Liver (tissue), 9 donors: ENCODE results near the gene GNA14. TPM values are rescaled to one million over a fixed set of nuclear protein-coding genes. Genes with fewer than 3 reads are reported as not detected.

ENCODE experiments used
- DNase-seq: peaks from one replicate; pipeline ENCODE4 v3.0.0-alpha.2; 2017; ENCODE audit warnings: low spot score
- H3K27ac ChIP-seq, 2 donors: one replicate each; pipeline ENCODE4 v1.7.0; 2013; ENCODE audit warnings: inconsistent platforms in 2 of 2, low read length in 2 of 2, control low read depth in 1 of 2, low read depth in 1 of 2, mild to moderate bottlenecking in 1 of 2
- H3K27me3 ChIP-seq, 4 donors: one replicate each; pipeline versions ENCODE4 v1.6.1 to v1.7.0; 2013; ENCODE audit warnings: low read length in 3 of 4, inconsistent platforms in 1 of 4, mild to moderate bottlenecking in 1 of 4, moderate library complexity in 1 of 4; ENCODE audit not compliant: control insufficient read depth in 4 of 4, insufficient read depth in 4 of 4
- H3K36me3 ChIP-seq, 4 donors: one replicate each; pipeline versions ENCODE4 v1.6.1 to v1.7.0; 2013; ENCODE audit warnings: low read length in 3 of 4, mild to moderate bottlenecking in 3 of 4, low read depth in 1 of 4, moderate library complexity in 1 of 4; ENCODE audit not compliant: control insufficient read depth in 4 of 4, insufficient read depth in 3 of 4
- H3K4me1 ChIP-seq, 4 donors: one replicate each; pipeline versions ENCODE4 v1.6.1 to v1.7.0; 2013; ENCODE audit warnings: low read length in 3 of 4, mild to moderate bottlenecking in 3 of 4, moderate library complexity in 1 of 4; ENCODE audit not compliant: control insufficient read depth in 4 of 4, insufficient read depth in 4 of 4
- H3K4me3 ChIP-seq, 3 donors: one replicate each; pipeline versions ENCODE4 v1.6.1 to v1.7.0; 2013; ENCODE audit warnings: low read length in 3 of 3, control low read depth in 1 of 3, low read depth in 1 of 3, mild to moderate bottlenecking in 1 of 3
- H3K9ac ChIP-seq, 2 donors: one replicate each; pipeline ENCODE4 v1.7.0; 2013; ENCODE audit warnings: low read length in 2 of 2, mild to moderate bottlenecking in 2 of 2, moderate library complexity in 2 of 2, control low read depth in 1 of 2, low read depth in 1 of 2
- H3K9me3 ChIP-seq, 4 donors: one replicate each; pipeline versions ENCODE4 v1.6.1 to v1.7.0; 2013; ENCODE audit warnings: low read length in 3 of 4; ENCODE audit not compliant: control insufficient read depth in 4 of 4
- EGR1 ChIP-seq, 2 donors: IDR thresholded peaks; 2 replicates each; pipeline ENCODE4 v1.6.1; 2016 to 2018; ENCODE audit warnings: antibody characterized with exemption in 2 of 2, low read depth in 2 of 2
- FOXA1 ChIP-seq: IDR thresholded peaks from 2 replicates; pipeline ENCODE4 v1.6.1; 2016; ENCODE audit warnings: antibody characterized with exemption
- FOXA2 ChIP-seq: IDR thresholded peaks from 2 replicates; pipeline ENCODE4 v1.6.1; 2016; ENCODE audit warnings: antibody characterized with exemption
- GABPA ChIP-seq, 2 donors: IDR thresholded peaks in 1 of 2; conservative IDR thresholded peaks in 1 of 2; 2 replicates each; pipeline ENCODE4 v1.6.1; 2016; ENCODE audit warnings: antibody characterized with exemption in 2 of 2, mild to moderate bottlenecking in 1 of 2, moderate library complexity in 1 of 2
- HNF4A ChIP-seq, 2 donors: conservative IDR thresholded peaks; 2 replicates each; pipeline ENCODE4 v1.6.1; 2016; ENCODE audit warnings: antibody characterized with exemption in 2 of 2, mild to moderate bottlenecking in 2 of 2
- HNF4G ChIP-seq: IDR thresholded peaks from 2 replicates; pipeline ENCODE4 v1.6.1; 2016; ENCODE audit warnings: antibody characterized with exemption
- JUND ChIP-seq, 2 donors: IDR thresholded peaks; 2 replicates each; pipeline ENCODE4 v1.6.1; 2016; ENCODE audit warnings: antibody characterized with exemption in 2 of 2
- NR2F2 ChIP-seq: IDR thresholded peaks from 2 replicates; pipeline ENCODE4 v1.6.1; 2016; ENCODE audit warnings: antibody characterized with exemption
- RAD21 ChIP-seq, 2 donors: IDR thresholded peaks; 2 replicates each; pipeline ENCODE4 v1.6.1; 2016; ENCODE audit warnings: antibody characterized with exemption in 2 of 2, mild to moderate bottlenecking in 2 of 2
- RXRA ChIP-seq, 2 donors: IDR thresholded peaks; 2 replicates each; pipeline ENCODE4 v1.6.1; 2017 to 2018; ENCODE audit warnings: antibody characterized with exemption in 2 of 2, mild to moderate bottlenecking in 1 of 2
- SP1 ChIP-seq: IDR thresholded peaks from 2 replicates; pipeline ENCODE4 v1.6.1; 2018; ENCODE audit warnings: antibody characterized with exemption, mild to moderate bottlenecking
- TAF1 ChIP-seq: conservative IDR thresholded peaks from 2 replicates; pipeline ENCODE4 v1.6.1; 2016; ENCODE audit warnings: antibody characterized with exemption, mild to moderate bottlenecking
- YY1 ChIP-seq: IDR thresholded peaks from 2 replicates; pipeline ENCODE4 v1.6.1; 2016; ENCODE audit warnings: antibody characterized with exemption, mild to moderate bottlenecking
- WGBS: extraction: QIAGEN DNeasy Blood & Tissue Kit; methylation state at CpG from one replicate; pipeline ENCODE4 v1.1.7; 2013; 5-methylcytosine and 5-hydroxymethylcytosine counted together
- polyA plus RNA-seq, 2 donors: library from polyadenylated mRNA; stranded (reverse) in 1 of 2; unstranded in 1 of 2; fragments of 200-250 nt in 1 of 2; fragments of >200 nt in 1 of 2; fragmentation: Nextera tagmentation in 1 of 2; extraction: Ambion mirVana in 1 of 2; gene quantifications; one replicate each; pipeline versions ENCODE4 v1.2.1 to v1.2.3, GENCODE V29; 2013 to 2015
- total RNA-seq, 2 donors: library from RNA; depleted of rRNA; stranded (reverse); fragments of >200 nt; gene quantifications; one replicate each; pipeline ENCODE4 v1.2.3, GENCODE V29; 2014
- TF ChIP-seq, protein P1 (sequence below): IDR thresholded peaks from 2 replicates; pipeline ENCODE4 v1.6.1; 2016; ENCODE audit warnings: antibody characterized with exemption
- TF ChIP-seq, protein P2 (sequence below): IDR thresholded peaks from 2 replicates; pipeline ENCODE4 v1.6.1; 2016; ENCODE audit warnings: antibody characterized with exemption, mild to moderate bottlenecking
- TF ChIP-seq, protein P3 (sequence below): IDR thresholded peaks from 2 replicates; pipeline ENCODE4 v1.6.1; 2016; ENCODE audit warnings: antibody characterized with exemption
- TF ChIP-seq, protein P4 (sequence below): fragments of 150-350 bp; IDR thresholded peaks from 2 replicates; pipeline ENCODE4 v1.5.1; 2017; ENCODE audit warnings: improper control_type of control experiment, low read depth, low read length; ENCODE audit not compliant: missing input control
- donor health status: healthy.
- donor health status: healthy.
- donor health status: healthy.
- donor health status: healthy.
- donor health status: healthy.

The GNA14 gene
- total and polyA plus RNA-seq, 4 donors = 1.1 to 5.4 (median 2.9) TPM

DNA sequence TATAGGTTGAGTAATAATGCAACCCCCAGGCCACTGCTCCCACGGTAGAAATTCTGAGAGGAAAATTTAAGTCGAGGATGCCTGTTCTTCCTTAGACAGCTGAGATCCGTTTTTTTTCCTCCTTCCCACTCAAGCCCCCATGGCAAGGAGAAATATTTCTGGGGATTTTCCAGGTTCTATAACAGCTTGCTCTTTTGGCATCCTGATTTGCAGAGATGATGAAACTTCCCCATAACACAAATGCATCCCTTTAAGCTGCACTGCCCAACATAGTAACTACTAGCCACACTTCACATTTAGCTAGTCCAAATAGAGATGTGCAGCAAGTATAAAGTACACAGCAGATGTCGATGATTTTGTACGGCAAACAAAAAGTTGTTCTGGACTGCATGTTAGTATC lies 32.5 kb upstream of the GNA14 start:
- H3K4me1 ChIP-seq = peaks cover 0 to 15% (median 5%) of the 10 kb centered on the region in 4 donors
- no peaks in the 10 kb centered on the region for H3K36me3 ChIP-seq
- H3K4me3 ChIP-seq = no peak overlapping the region
- DNase-seq = no peak
- 78% methylated on average over 5 of the region's 5 CpGs for WGBS
- no peak overlapping the region for H3K9ac ChIP-seq
- no peak overlapping the region for H3K27ac ChIP-seq
- H3K9me3 ChIP-seq = no peaks in the 10 kb centered on the region
- TF ChIP-seq EGR1 (IDR thresholded peaks at IDR 0.05; ENCODE audit: low read depth in 2 of 2) (no peak), JUND (IDR thresholded peaks at IDR 0.05) (no peak), SP1 (no peak), YY1 (no peak), NR2F2 (no peak), RXRA (IDR thresholded peaks at IDR 0.05) (no peak), HNF4G (no peak)
- TF ChIP-seq, protein P1, sequence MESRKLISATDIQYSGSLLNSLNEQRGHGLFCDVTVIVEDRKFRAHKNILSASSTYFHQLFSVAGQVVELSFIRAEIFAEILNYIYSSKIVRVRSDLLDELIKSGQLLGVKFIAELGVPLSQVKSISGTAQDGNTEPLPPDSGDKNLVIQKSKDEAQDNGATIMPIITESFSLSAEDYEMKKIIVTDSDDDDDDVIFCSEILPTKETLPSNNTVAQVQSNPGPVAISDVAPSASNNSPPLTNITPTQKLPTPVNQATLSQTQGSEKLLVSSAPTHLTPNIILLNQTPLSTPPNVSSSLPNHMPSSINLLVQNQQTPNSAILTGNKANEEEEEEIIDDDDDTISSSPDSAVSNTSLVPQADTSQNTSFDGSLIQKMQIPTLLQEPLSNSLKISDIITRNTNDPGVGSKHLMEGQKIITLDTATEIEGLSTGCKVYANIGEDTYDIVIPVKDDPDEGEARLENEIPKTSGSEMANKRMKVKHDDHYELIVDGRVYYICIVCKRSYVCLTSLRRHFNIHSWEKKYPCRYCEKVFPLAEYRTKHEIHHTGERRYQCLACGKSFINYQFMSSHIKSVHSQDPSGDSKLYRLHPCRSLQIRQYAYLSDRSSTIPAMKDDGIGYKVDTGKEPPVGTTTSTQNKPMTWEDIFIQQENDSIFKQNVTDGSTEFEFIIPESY = no peak
- TF ChIP-seq, protein P2, sequence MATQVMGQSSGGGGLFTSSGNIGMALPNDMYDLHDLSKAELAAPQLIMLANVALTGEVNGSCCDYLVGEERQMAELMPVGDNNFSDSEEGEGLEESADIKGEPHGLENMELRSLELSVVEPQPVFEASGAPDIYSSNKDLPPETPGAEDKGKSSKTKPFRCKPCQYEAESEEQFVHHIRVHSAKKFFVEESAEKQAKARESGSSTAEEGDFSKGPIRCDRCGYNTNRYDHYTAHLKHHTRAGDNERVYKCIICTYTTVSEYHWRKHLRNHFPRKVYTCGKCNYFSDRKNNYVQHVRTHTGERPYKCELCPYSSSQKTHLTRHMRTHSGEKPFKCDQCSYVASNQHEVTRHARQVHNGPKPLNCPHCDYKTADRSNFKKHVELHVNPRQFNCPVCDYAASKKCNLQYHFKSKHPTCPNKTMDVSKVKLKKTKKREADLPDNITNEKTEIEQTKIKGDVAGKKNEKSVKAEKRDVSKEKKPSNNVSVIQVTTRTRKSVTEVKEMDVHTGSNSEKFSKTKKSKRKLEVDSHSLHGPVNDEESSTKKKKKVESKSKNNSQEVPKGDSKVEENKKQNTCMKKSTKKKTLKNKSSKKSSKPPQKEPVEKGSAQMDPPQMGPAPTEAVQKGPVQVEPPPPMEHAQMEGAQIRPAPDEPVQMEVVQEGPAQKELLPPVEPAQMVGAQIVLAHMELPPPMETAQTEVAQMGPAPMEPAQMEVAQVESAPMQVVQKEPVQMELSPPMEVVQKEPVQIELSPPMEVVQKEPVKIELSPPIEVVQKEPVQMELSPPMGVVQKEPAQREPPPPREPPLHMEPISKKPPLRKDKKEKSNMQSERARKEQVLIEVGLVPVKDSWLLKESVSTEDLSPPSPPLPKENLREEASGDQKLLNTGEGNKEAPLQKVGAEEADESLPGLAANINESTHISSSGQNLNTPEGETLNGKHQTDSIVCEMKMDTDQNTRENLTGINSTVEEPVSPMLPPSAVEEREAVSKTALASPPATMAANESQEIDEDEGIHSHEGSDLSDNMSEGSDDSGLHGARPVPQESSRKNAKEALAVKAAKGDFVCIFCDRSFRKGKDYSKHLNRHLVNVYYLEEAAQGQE = no peak
- H3K27me3 ChIP-seq = no peaks in the 10 kb centered on the region

DNA sequence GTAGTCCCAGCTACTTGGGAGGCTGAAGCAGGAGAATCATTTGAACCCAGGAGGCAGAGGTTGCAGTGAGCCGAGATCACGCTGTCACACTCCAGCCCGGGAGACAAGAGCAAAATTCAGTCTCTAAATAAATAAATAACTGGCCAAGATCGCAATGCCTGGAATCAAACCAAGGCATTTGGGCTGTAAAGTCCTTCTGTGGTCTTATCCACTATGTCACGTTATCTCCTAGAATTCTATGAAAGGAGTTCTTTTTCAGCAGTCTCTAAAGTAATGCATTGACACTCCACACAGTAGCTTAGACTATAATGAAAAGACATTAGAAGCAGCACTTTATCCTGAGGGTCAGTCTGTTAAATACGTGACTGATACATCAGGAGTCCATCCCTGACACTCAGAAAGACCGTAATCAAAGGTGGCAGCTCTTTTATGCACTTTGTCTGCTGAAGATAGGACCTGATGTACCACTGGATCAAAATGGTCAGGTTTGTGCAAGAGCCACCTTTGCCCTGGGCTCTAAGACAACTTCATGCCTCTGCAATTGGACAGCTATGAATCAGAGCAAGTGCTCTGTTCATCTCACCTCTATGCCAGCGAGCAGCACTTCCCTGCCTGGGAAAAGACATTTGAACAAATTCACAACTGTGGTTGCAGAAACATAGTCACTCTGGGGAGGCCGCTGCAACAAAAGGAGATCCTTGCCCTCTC lies 31.7 kb upstream of the GNA14 start:
- H3K27ac ChIP-seq = no peak overlapping the region
- no peaks in the 10 kb centered on the region for H3K27me3 ChIP-seq
- H3K4me1 ChIP-seq = peaks cover 0 to 15% (median 5%) of the 10 kb centered on the region in 4 donors
- no peak overlapping the region for H3K4me3 ChIP-seq
- no peaks in the 10 kb centered on the region for H3K36me3 ChIP-seq
- 38% methylated on average over 9 of the region's 9 CpGs for WGBS
- TF ChIP-seq JUND (IDR thresholded peaks at IDR 0.05) = peak; percentile 43 to 84
- no peak for TF ChIP-seq NR2F2
- TF ChIP-seq YY1 = peak; percentile 71
- no peak for TF ChIP-seq EGR1 (IDR thresholded peaks at IDR 0.05; ENCODE audit: low read depth in 2 of 2)
- peak; percentile 73 for TF ChIP-seq SP1
- TF ChIP-seq, protein P3, sequence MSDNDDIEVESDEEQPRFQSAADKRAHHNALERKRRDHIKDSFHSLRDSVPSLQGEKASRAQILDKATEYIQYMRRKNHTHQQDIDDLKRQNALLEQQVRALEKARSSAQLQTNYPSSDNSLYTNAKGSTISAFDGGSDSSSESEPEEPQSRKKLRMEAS = peak; percentile 50
- TF ChIP-seq HNF4A (conservative IDR thresholded peaks at IDR 0.05) = peak; percentile 92 to 96
- TF ChIP-seq RXRA (IDR thresholded peaks at IDR 0.05) = peak; percentile 78 to 88
- TF ChIP-seq, protein P2 = peak; percentile 61
- peak; percentile 74 for TF ChIP-seq HNF4G
- TF ChIP-seq, protein P1 = peak; percentile 53
- no peak for TF ChIP-seq TAF1
- TF ChIP-seq FOXA2 = peak; percentile 39
- TF ChIP-seq, protein P4, sequence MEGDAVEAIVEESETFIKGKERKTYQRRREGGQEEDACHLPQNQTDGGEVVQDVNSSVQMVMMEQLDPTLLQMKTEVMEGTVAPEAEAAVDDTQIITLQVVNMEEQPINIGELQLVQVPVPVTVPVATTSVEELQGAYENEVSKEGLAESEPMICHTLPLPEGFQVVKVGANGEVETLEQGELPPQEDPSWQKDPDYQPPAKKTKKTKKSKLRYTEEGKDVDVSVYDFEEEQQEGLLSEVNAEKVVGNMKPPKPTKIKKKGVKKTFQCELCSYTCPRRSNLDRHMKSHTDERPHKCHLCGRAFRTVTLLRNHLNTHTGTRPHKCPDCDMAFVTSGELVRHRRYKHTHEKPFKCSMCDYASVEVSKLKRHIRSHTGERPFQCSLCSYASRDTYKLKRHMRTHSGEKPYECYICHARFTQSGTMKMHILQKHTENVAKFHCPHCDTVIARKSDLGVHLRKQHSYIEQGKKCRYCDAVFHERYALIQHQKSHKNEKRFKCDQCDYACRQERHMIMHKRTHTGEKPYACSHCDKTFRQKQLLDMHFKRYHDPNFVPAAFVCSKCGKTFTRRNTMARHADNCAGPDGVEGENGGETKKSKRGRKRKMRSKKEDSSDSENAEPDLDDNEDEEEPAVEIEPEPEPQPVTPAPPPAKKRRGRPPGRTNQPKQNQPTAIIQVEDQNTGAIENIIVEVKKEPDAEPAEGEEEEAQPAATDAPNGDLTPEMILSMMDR = no peak
- TF ChIP-seq RAD21 (IDR thresholded peaks at IDR 0.05) = no peak
- no peak for TF ChIP-seq FOXA1
- TF ChIP-seq GABPA (IDR thresholded peaks at IDR 0.05 in 1 of 2, conservative IDR thresholded peaks at IDR 0.05 in 1 of 2) = no peak
- no peak for DNase-seq
- H3K9ac ChIP-seq = no peak overlapping the region
- no peaks in the 10 kb centered on the region for H3K9me3 ChIP-seq
